NCI-H128 (cell line): Measurements from ENCODE around the gene LZTS2.
"Not testable (repeated sequence)": the region's sequence is repeated elsewhere in the genome, so short reads cannot be mapped to it uniquely, and the experiment has no call there.

Experiments used
- DNase-seq: peaks from one replicate; lab custom pipeline; 2025; ENCODE audit not compliant: unreplicated experiment; lab: John Stamatoyannopoulos, UW

Gene LZTS2

DNA sequence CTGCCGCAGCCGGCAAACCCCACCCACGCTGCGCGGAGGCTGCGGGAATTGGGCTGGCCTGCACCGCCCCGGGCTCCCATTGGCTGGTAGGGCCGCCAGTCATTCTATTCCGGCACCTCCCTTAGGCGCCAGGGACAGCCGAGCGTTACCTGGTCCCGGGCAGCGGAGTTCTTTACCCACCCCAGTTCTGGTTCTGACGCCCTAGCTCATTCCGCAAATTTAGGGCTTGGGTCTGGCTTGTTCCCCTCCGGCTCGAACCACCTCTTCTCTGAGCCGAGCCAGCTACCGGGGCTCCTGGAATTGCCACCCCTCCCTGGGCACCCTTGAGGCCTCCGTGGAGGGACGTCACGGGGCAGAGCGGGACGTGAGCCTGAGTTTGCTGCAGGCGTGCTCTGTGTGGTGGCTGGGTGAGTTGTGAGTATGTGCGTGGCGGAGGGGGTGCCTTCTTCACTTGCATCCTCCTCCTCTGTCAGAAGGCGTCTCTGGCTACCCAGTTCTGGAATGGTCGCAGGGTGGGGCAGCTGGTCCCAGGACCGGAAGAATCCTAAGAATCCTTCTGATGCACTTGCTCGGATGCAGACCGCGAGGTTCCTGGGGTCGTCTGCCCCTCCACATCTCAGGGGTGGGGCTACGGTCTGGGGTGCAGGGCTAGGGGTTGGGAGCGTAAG lies 31.7 kb downstream of the LZTS2 start, which contains the start of the genes PDZD7 and SFXN3:
TSS of gene PDZD7 (minus strand) at position 2 of the 668 bp plus-strand sequence. CDS start 910 bp downstream, outside the sequence.
TSS of gene SFXN3 (plus strand) at position 107 of the 668 bp plus-strand sequence. CDS start 3,461 bp downstream, outside the sequence.
- DNase-seq = peak; percentile 84

GRCh38 chr10:101031796-101032636 lies 32.4 kb downstream of the LZTS2 start:
- DNase-seq = no peak

DNA sequence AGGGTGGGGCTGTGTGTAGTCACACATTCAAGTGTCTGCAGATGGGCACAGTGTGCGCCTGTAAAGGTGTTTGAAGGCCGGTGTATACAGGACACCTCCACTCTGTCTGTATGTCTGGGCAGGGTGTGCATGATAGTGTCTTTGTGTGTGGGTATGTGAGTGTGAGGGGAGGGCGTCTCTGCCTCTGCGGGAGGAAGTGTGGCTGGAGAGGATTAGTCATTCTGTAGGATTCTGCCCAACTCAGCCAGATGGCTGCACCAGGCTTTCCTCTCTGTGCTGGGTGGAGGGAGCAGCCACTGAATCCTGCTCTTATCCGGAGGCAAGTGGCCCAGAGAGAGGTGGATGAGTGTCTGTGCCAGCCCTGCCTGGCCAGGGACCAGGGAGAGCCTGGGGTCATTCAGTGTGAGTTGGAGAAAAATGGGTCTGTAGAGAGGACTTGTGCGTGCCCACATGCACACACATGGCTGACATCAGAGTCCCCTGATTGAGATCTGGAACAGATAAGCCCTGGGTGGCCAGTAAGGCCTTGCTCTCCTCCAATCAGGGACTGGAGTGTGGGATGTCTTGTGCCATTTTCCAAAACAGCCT lies 33.1 kb downstream of the LZTS2 start:
- DNase-seq = no peak

DNA sequence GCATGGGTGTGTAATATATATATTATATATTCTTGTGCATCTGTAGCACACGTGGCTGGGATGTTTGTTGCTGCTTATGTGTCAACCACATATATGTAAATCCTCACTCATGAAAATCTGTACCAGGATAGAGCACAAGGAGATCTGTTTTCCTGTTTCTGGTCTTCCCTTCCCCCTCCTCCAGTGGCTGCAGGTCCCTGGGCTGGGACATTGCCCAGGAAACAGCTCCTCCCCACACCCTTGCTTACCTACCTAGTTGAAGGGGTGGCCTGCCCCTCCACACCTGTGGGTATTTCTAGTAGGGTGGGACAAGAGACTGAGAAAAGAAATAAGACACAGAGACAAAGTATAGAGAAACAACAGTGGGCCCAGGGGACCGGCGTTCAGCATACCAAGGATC lies 33.7 kb downstream of the LZTS2 start:
- no peak for DNase-seq

DNA sequence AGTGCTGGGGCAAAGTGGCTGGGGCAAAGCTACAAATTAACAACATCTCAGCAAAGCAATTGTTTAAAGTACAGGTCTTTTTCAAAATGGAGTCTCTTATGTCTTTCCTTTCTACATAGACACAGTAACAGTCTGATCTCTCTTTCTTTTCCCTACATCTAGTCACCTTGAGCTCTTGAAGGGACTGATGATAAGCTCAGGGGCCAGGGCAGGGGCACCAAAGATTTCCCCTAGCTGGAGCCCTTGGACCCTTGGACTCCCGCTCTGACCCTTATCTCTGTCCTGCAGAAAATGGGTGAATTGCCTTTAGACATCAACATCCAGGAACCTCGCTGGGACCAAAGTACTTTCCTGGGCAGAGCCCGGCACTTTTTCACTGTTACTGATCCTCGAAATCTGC lies 34.8 kb downstream of the LZTS2 start:
- not testable (repeated sequence) for DNase-seq

DNA sequence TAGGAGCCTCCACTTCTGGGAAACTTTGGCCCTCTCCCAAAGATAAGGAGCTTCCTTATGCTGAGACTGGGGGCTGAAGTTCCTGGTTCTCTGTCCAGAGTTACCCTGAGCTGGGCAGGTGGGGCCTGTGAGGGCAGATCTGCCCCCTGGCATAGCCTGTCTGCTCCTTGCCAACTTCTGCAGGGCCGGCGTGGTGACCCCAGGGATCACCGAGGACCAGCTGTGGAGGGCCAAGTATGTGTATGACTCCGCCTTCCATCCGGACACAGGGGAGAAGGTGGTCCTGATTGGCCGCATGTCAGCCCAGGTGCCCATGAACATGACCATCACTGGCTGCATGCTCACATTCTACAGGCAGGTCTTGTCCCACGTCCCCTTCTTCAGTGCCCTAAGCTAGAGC lies 35.7 kb downstream of the LZTS2 start:
- DNase-seq = no peak

DNA sequence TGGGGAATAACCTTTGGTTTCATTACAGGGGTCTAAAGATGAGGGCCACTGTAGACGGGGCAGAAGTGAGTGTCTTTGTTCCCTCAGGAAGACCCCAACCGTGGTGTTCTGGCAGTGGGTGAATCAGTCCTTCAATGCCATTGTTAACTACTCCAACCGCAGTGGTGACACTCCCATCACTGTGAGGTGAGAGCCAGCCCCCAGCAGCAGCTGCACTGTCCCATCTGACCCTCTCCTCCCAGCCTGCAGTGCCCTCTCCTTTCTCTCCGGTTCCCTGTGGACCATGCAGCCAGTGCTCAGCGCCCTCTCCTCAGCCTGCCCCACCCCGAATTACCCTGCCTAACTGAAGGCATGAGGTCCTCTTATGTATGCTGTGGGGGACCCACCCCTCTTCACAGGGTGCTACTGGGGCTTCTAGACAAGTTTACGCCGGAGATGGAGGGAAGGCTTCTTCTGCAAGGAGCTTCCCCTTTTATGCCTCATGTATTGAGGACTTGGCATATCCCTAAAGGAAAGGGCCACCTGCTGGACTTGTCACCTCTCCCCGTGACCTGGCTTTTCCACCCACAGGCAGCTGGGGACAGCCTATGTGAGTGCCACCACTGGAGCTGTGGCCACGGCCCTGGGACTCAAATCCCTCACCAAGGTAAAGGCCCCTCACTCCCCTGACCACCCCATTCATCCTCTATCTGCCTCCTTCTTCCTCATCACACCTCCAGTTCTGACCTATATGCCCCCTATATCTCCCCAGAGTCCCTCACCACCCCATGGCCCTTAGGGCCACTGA lies 36.5 kb downstream of the LZTS2 start:
- DNase-seq = no peak

DNA sequence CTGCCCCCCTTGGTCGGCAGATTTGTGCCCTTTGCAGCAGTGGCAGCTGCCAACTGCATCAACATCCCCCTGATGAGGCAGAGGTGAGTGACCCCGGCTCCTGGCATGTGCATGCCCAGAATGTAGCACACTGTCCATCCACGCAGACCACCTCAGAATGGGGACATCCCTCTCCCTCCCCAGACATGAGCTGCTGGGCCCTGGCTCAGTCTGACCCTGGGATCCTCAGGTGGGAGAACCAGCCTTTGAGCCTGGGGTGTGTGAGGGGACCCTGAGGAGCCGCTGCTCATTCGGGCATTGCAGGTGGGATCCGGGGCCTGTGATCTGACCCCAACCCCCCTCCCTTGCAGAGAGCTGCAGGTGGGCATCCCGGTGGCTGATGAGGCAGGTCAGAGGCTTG lies 37.1 kb downstream of the LZTS2 start:
- DNase-seq = no peak

DNA sequence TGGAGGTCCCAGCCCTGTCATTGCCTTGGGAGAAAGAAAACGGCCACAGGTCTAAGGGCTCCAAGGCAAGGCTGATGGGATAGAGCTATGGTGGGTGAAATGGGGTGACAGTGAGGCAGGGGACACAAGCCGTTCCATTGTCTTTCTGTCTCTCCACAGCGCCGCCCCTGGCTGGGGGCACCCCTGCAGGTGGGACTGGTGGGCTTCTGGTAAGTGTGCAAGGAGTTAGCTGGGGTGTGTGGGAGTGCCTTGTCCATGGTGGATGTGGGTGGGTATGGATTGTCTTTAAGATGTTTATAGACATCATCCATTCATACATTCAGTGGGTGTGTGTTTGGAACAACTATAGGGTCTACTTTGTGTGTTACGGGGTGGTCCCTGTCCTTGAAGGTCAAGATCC lies 38.9 kb downstream of the LZTS2 start:
- no peak for DNase-seq

DNA sequence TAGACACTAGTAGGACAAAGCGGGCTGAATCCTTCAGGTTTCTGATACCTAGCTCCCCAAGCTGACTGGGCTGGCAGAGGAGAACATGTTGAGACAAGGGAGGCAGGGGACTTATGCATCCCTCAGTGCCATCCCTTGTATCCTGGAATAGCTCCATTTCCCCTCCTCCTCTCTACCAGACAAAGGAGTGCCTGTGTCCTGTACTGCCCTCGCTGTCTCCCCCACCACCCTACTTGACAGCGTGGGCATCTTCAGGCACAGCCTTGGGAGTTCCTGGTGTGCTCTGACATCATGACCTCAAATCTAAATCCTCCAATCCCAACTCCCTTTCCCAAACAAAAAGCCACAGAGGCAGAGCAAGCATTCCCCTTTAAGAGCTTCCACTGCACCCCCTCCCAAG lies 40.5 kb downstream of the LZTS2 start:
- no peak for DNase-seq

- no peak for DNase-seq
Measured at GRCh38 chr10:101040851-101041250, 41.2 kb downstream of the LZTS2 start.

GRCh38 chr10:101041252-101041761 lies 41.7 kb downstream of the LZTS2 start:
- DNase-seq = peak; percentile 43

DNA sequence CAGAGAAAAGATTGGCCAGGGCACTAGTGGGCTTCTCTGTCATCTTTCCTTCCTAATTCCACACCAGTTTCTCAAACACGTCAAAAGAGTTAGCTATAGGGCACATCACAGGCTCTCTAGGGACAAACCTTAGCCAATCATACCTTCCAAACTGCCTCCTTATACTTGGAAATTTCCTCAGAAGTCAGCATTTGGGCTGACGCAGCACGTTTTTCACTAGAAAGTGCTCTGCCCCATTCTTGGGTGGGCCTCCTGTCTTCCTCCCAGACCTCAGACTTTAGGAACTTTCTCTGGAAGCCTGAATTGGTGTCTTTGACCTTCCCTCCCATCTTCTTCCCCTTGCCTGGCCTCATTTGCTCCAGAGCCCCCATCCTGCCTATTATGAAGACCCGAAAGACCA lies 42.5 kb downstream of the LZTS2 start:
- DNase-seq = no peak

- DNase-seq = peak; percentile 92
Measured at GRCh38 chr10:101042667-101043362, 43.2 kb downstream of the LZTS2 start.

- DNase-seq = no peak
Measured at GRCh38 chr10:101043363-101043707, 43.7 kb downstream of the LZTS2 start.

DNA sequence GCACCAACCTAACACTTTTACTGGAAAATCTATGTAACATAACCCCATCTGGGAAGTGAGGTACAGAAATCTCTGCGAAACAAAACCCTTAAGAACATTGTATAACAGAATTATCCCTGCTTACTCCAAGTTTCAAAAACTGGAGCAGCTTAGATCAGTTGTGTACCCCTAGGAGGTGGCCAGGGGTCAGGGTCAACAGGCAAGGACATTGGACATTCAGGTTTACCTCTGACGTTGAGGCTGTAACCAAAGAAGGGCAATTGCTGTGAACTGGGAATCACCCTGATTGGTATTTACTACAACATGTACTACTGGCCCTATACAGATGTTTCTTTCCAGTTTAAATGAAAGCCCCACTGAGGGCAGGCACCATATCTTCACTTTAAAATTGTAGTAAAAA lies 44.5 kb downstream of the LZTS2 start:
- DNase-seq = no peak

GRCh38 chr10:101046332-101047238 lies 47.0 kb downstream of the LZTS2 start:
- DNase-seq = no peak

DNA sequence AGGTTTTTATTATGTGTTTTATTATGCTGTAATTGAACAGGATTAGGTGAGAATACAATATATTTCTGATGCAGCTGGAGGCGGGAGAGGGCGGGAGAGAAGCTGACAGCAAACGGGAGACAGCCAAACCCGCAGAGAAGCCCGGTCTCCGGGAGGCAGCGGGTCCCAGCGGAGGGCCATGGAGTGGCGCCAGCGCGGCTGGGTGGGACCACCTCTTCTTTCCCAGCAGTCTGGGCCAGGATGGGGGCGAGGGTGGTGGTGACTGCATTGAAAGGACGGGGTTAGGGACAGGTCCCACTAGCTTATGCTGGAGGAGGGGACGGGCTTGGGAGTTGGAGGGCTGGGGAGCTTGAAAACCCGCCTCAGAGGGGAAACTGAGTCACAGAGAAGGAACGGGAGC lies 47.7 kb downstream of the LZTS2 start:
- DNase-seq = no peak
